Measurements from ENCODE around the gene RAB31. TPM values are rescaled to one million over a fixed set of nuclear protein-coding genes. Genes with fewer than 3 reads are reported as not detected.

The RAB31 gene
- polyA plus RNA-seq, 2 of the 4 experiments (the other 2 are of a cell fraction): 16.9 to 46.3 TPM

GRCh38 chr18:9763157-9763556 is 55.1 kb downstream of the RAB31 start:
- ATAC-seq: no peak
- Histone ChIP-seq H3K4me2 (no peak overlapping the region), H3K4me1 (peaks cover 3% of the 10 kb centered on the region; the same call in 2 of the 3 replicates), H3K4me3 (no peak overlapping the region), H3K9me3 (0 out of 3 replicates have a peak, but pooled peaks cover 7% of the 10 kb centered on the region), H3K27ac (no peak overlapping the region)
- WGBS (ENCODE audit: missing lambda C conversion rate): 97% methylated on average over 5 of the region's 5 CpGs
- DNase-seq (ENCODE audit: low read depth in 1 of 2, low spot score in 1 of 2): no peak
- TF ChIP-seq EHMT2 (IDR thresholded peaks at IDR 0.05; ENCODE audit: low read depth) (no peak), RFX5 (IDR thresholded peaks at IDR 0.05) (no peak), EP300 (IDR thresholded peaks at IDR 0.05) (no peak), ATOH8 (CRISPR knock-in tag; IDR thresholded peaks at IDR 0.05; ENCODE audit: low read depth) (no peak), NR3C1 (IDR thresholded peaks at IDR 0.05) (no peak), NFE2L2 (conservative IDR thresholded peaks at IDR 0.05; ENCODE audit: low read length) (no peak), EHF (CRISPR knock-in tag; IDR thresholded peaks at IDR 0.05) (no peak), GATA3 (IDR thresholded peaks at IDR 0.05; ENCODE audit: borderline replicate concordance) (no peak), CBX8 (IDR thresholded peaks at IDR 0.05) (no peak), ZFP36 (IDR thresholded peaks at IDR 0.05; ENCODE audit: borderline replicate concordance, partially characterized antibody) (no peak), FOXS1 (CRISPR knock-in tag; IDR thresholded peaks at IDR 0.05) (no peak)
- TF ChIP-seq, protein P1, sequence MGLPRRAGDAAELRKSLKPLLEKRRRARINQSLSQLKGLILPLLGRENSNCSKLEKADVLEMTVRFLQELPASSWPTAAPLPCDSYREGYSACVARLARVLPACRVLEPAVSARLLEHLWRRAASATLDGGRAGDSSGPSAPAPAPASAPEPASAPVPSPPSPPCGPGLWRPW (IDR thresholded peaks at IDR 0.05): no peak
- FAIRE-seq: no peak
- ChIA-PET POLR2A (no interaction called here), CTCF (interaction anchor here (1.3 to 1.5 kb wide), 2 partner anchors 10 to 11 kb away, joined by 3 to 4 read pairs; no protein-coding TSS in a partner anchor)

DNA sequence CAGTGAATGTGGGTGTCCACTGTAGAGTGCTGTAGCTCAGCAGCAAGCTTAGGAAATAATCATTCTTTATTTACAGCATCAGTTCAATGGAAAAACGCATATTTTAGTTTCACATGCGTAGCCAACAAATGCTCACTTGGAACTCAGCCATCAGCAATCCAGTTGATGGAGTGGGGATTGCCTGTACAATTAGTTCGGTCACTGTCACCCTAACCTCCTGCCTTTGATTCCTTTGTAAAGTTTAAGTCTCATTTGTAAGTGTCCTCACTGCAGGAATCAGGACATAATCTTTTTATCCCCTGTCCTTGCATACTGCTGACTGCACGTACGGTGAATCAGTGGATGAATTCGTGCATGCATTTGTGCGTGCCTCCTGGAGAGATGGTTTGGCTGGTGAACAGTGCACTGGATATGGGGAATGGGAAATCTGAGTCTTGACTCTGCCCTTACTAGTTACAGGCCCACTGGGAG is 55.9 kb downstream of the RAB31 start:
- FAIRE-seq (no peak), ATAC-seq (no peak), DNase-seq (ENCODE audit: low read depth in 1 of 2, low spot score in 1 of 2) (no peak)
- no peak overlapping the region for H3K4me3 ChIP-seq
- ChIA-PET CTCF (interaction anchor here (1.5 kb wide), 1 partner anchor 9 kb away, joined by 3 read pairs; no protein-coding TSS in a partner anchor), POLR2A (no interaction called here)
- no peak overlapping the region for H3K4me2 ChIP-seq
- TF ChIP-seq ATOH8 (CRISPR knock-in tag; IDR thresholded peaks at IDR 0.05; ENCODE audit: low read depth) (no peak), NR3C1 (IDR thresholded peaks at IDR 0.05) (no peak)
- WGBS (ENCODE audit: missing lambda C conversion rate): 91% methylated on average over 7 of the region's 7 CpGs
- no peak overlapping the region for H3K27ac ChIP-seq
- 0 out of 3 replicates have a peak, but pooled peaks cover 7% of the 10 kb centered on the region for H3K9me3 ChIP-seq
- no peaks in the 10 kb centered on the region for H3K4me1 ChIP-seq

GRCh38 chr18:9765501-9765900 is 57.4 kb downstream of the RAB31 start:
- CTCF ChIA-PET: interaction anchor here (0.8 kb wide), 1 partner anchor 82 kb away, joined by 3 read pairs; no protein-coding TSS in a partner anchor
- ATAC-seq: no peak
- no peak for FAIRE-seq

DNA sequence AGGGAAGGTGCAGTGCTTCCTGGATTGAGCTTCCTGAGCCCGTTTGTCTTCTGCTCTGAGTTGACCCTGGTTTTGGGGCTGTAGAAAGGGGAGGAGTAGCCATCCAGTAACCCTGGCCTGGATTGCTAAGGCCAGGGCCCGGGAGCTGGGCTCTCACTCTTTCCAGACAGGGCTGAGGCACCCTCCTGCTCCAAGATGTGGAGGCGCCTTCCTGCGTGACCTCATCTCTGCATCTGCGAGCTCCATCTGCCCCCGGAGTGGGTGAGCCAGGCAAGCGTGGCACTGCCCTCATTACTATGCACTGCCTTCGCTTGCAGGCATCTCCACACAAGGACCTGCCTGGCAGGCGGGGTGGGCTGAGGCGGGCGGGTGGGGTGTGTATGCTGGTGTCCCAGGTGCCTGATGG is 58.0 kb downstream of the RAB31 start:
- peaks cover 6% of the 10 kb centered on the region; the same call in 2 of the 3 replicates for H3K4me1 ChIP-seq
- FAIRE-seq (no peak), ATAC-seq (no peak), DNase-seq (ENCODE audit: low read depth in 1 of 2, low spot score in 1 of 2) (no peak)
- 82% methylated on average over 6 of the region's 11 CpGs for WGBS (ENCODE audit: missing lambda C conversion rate)
- no peak overlapping the region for H3K4me3 ChIP-seq
- no peak overlapping the region for H3K4me2 ChIP-seq
- peak overlapping the region in 1 of 2 experiments; percentile 63; a peak in 3 of 6 replicates for H3K27ac ChIP-seq
- POLR2A ChIA-PET: interaction anchor here (0.6 kb wide), 1 partner anchor 61 kb away, joined by 3 read pairs; no protein-coding TSS in a partner anchor
- H3K9me3 ChIP-seq: 0 out of 3 replicates have a peak, but pooled peaks cover 7% of the 10 kb centered on the region
- CTCF ChIA-PET: interaction anchor here (0.8 kb wide), 1 partner anchor 82 kb away, joined by 3 read pairs; no protein-coding TSS in a partner anchor
- TF ChIP-seq RAD21 (conservative IDR thresholded peaks at IDR 0.05 in 1 of 2, IDR thresholded peaks at IDR 0.05 in 1 of 2): no peak
- no peak for TF ChIP-seq FOSL2 (IDR thresholded peaks at IDR 0.05)
- no peak for TF ChIP-seq FOSL2 (CRISPR knock-in tag; IDR thresholded peaks at IDR 0.05)
- no peak for TF ChIP-seq FOXS1 (CRISPR knock-in tag; IDR thresholded peaks at IDR 0.05)
- TF ChIP-seq ZFP36 (IDR thresholded peaks at IDR 0.05; ENCODE audit: borderline replicate concordance, partially characterized antibody): no peak
- TF ChIP-seq REST (IDR thresholded peaks at IDR 0.05): no peak
- no peak for TF ChIP-seq CBX8 (IDR thresholded peaks at IDR 0.05)
- TF ChIP-seq SREBF2 (IDR thresholded peaks at IDR 0.05): no peak
- TF ChIP-seq, protein P2, sequence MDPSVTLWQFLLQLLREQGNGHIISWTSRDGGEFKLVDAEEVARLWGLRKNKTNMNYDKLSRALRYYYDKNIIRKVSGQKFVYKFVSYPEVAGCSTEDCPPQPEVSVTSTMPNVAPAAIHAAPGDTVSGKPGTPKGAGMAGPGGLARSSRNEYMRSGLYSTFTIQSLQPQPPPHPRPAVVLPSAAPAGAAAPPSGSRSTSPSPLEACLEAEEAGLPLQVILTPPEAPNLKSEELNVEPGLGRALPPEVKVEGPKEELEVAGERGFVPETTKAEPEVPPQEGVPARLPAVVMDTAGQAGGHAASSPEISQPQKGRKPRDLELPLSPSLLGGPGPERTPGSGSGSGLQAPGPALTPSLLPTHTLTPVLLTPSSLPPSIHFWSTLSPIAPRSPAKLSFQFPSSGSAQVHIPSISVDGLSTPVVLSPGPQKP (IDR thresholded peaks at IDR 0.05; ENCODE audit: low read depth, low read length): no peak
- TF ChIP-seq, protein P3, sequence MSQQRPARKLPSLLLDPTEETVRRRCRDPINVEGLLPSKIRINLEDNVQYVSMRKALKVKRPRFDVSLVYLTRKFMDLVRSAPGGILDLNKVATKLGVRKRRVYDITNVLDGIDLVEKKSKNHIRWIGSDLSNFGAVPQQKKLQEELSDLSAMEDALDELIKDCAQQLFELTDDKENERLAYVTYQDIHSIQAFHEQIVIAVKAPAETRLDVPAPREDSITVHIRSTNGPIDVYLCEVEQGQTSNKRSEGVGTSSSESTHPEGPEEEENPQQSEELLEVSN (IDR thresholded peaks at IDR 0.05; ENCODE audit: borderline replicate concordance, low read depth): no peak
- no peak for TF ChIP-seq POLR2AphosphoS2 (conservative IDR thresholded peaks at IDR 0.05; ENCODE audit: low read length)
- no peak for TF ChIP-seq TFCP2L1 (CRISPR knock-in tag; IDR thresholded peaks at IDR 0.05)

More at GRCh38 chr18:9765501-9765900, 57.4 kb downstream of the RAB31 start:
- Histone ChIP-seq H3K4me3 (no peak overlapping the region), H3K4me1 (peaks cover 4% of the 10 kb centered on the region; the same call in 2 of the 3 replicates), H3K9me3 (0 out of 3 replicates have a peak, but pooled peaks cover 7% of the 10 kb centered on the region), H3K4me2 (no peak overlapping the region), H3K27ac (peak overlapping the region in 1 of 2 experiments; percentile 63; a peak in 2 of 6 replicates)
- WGBS (ENCODE audit: missing lambda C conversion rate): 96% methylated on average over 4 of the region's 4 CpGs
- no peak for TF ChIP-seq CBX2 (IDR thresholded peaks at IDR 0.05; ENCODE audit: borderline replicate concordance, low read depth)
- no peak for TF ChIP-seq CBX8 (IDR thresholded peaks at IDR 0.05)
- TF ChIP-seq POLR2A (IDR thresholded peaks at IDR 0.05; ENCODE audit: low read length): no peak
- TF ChIP-seq KDM5A (IDR thresholded peaks at IDR 0.05): no peak
- POLR2A ChIA-PET: no interaction called here
- no peak for DNase-seq (ENCODE audit: low read depth in 1 of 2, low spot score in 1 of 2)

Measured in A549 (cell line).